ENCODE measurements around the gene BAIAP2. TPM values are rescaled to one million over a fixed set of nuclear protein-coding genes. Genes with fewer than 3 reads are reported as not detected.
"Not testable (repeated sequence)": the region's sequence is repeated elsewhere in the genome, so short reads cannot be mapped to it uniquely, and the experiment has no call there.

The BAIAP2 gene
- total RNA-seq, 1 experiment from 2014 or later, result 13.1 TPM

DNA sequence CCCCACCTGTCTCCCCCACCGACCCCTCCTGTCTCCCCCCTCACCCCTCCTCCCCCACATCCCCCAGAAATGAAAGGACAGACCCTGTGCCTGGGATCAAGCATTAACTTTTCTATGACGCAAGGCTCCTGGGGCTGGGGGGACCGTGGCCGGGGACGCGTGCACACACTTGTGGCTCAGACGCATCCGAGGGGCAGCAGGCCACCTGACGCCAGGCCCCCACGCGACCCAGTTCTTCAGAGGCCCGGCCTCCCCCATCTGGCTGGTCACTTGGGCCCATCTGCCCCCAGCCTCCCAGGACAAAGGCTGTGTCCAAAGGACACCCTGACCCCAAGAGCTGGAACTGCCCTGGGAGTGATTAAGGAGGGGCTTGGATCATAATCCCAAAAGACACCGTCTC lies 116.3 kb downstream of the BAIAP2 start:
- DNase-seq (ENCODE audit: extremely low read depth, low read depth), result no peak

DNA sequence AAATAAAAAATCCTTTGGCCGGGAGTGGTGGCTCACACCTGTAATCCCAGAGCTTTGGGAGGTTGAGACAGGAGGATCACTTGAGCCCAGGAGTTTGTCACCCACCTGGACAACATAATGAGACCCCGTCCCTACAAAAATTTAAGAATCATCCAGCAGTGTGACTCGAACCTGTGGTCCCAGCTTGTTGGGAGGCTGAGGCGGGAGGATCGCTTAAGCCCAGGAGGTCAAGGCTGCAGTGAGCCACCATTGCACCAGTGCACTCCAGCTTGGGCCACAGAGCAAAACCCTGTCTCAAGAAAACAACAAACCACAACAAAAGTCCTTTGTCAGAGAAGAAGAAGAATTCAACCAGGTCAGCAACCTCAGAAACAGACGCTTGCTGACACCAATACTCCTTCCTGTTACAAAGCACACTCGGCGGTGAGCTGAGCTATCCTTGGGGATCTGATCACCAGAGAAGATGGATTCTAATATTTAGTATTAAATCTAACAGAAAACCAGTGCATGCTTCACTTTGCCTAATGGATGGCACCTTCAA lies 117.4 kb downstream of the BAIAP2 start:
- DNase-seq (ENCODE audit: extremely low read depth, low read depth), result no peak

DNA sequence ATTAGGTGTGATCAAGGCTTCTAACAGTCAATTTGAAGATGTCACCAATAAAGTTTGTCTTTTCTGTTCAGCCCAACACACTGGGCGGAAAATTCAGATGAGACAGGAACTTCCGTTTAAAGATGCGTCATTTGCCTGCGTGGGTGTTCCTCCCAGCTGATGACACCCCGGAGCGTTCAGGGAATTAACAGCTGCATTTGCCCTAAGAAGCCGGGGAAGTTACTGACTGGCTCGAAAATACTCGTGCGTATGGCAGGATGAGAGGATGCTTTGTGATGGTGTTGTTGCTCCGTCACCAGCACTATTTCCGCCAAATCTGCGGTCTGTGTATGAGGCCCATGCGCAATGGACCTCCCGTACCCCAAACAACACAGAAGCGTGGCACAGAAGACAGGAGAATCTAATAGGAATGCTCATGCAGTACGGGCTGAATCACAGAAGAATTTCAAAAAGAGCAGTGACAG lies 118.4 kb downstream of the BAIAP2 start:
- peak; percentile 83 for DNase-seq (ENCODE audit: extremely low read depth, low read depth)

DNA sequence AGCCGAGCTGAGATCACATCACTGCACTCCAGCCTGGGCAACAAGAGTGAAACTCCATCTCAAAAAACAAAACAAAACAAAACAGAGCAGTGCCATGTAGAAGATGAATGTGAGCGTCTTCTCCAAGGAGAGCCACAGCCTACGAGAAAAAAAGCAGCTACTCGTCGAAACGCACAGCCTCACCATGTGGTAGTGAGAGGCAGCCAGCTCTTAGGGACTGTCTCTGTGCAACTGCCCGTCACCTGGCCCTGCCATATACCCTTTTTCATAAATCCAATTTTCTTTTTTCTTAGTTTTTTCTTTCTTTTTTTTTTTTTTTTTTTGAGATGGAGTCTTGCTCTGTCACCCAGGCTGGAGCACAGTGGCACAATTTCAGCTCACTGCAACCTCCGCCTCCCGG lies 119.1 kb downstream of the BAIAP2 start:
- DNase-seq (ENCODE audit: extremely low read depth, low read depth), result not testable (repeated sequence)

DNA sequence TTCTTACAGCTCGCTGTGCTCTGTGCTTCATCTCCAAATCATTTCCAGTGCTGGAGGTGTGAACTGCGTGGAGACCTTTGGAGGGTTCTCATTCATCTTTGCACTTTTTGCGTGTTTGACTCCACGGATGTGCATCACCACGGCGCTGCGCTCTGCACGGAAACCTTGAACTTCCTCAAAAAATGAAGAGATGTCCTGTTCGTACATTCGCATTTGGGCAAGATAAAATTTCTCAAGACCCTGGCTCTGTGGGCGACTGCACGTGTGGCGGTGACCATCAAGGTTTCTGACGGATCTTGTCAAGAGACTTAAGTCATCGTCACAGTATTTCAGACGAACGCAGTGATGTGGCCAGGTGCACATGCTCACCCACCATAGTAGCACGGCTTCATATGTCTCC lies 120.0 kb downstream of the BAIAP2 start:
- no peak for DNase-seq (ENCODE audit: extremely low read depth, low read depth)

DNA sequence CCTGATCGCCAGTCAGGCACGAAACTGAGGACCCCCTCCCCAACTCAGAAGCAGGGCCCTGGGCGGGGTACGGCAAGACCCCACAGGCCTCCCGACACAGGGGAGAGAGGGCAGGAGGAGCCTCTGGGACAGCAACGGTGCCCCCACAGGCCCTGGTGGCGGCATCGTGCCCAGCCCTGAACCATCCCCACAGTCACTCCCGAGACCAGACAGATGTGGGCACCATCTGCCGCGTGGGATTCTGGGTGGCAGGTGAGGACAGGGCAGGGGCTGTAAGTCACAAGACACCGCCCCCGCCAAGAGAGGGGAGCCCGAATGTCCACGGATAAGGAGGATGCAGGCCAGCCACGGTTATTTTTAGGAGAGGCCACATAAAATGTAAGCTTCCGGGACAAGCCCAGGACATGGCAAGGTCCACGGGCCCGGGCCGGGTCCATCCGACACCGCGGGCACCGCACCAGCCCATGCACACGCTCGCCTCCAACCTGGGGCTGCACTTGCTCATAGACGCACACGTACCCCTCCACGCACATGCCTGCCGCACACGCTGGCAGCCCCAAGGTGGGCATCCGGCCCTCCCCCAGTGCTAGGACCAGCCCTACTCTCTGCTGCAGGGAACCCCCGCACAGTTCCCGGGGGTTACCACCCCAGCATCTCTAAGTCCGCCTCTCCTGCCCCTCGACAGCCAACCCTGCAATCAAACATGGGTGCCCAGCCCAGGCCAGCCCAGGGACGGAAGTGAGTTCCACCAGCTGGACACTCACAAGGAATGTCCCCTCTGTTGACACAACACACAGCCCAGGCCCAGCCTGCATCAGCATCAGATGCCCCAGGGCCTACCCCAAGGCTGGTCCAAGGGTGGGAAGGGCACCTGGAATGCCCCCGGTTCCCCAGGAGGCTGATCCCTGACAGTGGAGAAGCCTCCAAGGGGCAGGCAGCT lies 122.2 kb downstream of the BAIAP2 start:
- no peak for DNase-seq (ENCODE audit: extremely low read depth, low read depth)

- DNase-seq (ENCODE audit: extremely low read depth, low read depth), result no peak
Measured at GRCh38 chr17:81157848-81158687, 123.1 kb downstream of the BAIAP2 start.

DNA sequence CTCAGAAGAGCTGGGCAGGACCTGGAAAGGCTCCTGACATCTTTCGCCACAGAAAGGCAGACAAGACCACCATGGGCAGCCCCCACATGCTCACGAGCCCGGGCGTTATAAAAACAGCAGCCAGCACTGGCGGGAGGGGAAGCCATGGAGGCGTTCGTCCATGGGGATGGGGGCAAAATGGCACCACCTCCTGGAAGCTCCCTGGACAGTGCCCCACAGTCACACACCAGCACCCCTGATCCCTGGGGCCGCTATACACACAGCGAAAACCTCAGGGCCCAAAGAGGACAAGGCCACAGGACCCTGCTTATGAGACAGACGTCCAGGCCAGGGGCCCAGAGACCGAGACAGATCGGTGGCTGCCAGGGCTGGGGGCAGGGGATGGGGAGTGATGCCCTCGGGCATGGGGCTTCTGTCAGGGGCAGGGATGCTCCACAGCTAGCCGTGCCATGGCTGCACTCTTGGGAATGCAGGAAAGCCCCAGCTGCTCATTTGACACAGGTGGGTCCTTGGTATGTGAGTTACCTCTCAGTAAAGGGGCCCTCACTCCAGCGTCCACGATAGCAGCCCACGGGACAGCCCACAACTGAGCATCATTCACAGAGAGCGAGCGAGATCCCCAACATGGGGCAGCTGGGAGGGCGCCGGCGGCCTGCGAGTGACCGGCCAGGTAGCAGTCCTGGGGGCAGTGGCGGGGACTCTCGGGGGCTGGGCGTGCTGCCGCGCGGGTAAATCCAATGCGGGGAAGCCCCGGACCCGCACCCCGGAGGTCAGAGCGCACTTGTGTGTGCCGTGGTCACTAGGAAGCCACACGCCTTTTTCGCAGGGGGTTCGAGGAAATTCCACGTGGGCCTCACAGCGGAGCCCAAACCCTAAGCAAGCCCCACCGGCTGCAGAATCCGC lies 124.0 kb downstream of the BAIAP2 start:
- no peak for DNase-seq (ENCODE audit: extremely low read depth, low read depth)

- DNase-seq (ENCODE audit: extremely low read depth, low read depth), result no peak
Measured at GRCh38 chr17:81159611-81160265, 124.8 kb downstream of the BAIAP2 start.

- DNase-seq (ENCODE audit: extremely low read depth, low read depth), result no peak
Measured at GRCh38 chr17:81160306-81160705, 125.4 kb downstream of the BAIAP2 start.

- DNase-seq (ENCODE audit: extremely low read depth, low read depth), result no peak
Measured at GRCh38 chr17:81160747-81161453, 125.9 kb downstream of the BAIAP2 start.

DNA sequence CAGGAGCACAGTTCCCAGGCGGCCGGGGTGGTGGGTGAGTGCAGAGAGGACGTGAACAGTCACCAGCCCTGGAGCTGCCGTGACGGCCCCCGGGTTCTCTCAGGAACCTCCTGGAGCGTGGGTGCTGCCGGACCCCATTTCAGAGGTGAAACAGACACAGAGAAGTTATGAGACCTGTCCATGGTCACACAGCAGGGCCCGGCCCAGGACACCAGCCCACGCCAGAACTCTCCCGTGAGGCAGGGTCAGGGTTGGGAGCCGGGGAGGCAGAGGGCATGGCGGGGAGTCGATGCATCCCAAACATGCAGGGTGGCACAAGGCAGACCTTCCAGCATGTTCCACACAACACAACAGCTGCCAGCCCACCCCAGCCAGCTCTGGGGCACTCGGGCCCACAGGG lies 126.6 kb downstream of the BAIAP2 start:
- DNase-seq (ENCODE audit: extremely low read depth, low read depth), result no peak

- no peak for DNase-seq (ENCODE audit: extremely low read depth, low read depth)
Measured at GRCh38 chr17:81161972-81162371, 127.0 kb downstream of the BAIAP2 start.

- no peak for DNase-seq (ENCODE audit: extremely low read depth, low read depth)
Measured at GRCh38 chr17:81162491-81162890, 127.5 kb downstream of the BAIAP2 start.

GRCh38 chr17:81163051-81163695 lies 128.2 kb downstream of the BAIAP2 start:
- no peak for DNase-seq (ENCODE audit: extremely low read depth, low read depth)

GRCh38 chr17:81163703-81164370 lies 128.9 kb downstream of the BAIAP2 start:
- DNase-seq (ENCODE audit: extremely low read depth, low read depth), result no peak

DNA sequence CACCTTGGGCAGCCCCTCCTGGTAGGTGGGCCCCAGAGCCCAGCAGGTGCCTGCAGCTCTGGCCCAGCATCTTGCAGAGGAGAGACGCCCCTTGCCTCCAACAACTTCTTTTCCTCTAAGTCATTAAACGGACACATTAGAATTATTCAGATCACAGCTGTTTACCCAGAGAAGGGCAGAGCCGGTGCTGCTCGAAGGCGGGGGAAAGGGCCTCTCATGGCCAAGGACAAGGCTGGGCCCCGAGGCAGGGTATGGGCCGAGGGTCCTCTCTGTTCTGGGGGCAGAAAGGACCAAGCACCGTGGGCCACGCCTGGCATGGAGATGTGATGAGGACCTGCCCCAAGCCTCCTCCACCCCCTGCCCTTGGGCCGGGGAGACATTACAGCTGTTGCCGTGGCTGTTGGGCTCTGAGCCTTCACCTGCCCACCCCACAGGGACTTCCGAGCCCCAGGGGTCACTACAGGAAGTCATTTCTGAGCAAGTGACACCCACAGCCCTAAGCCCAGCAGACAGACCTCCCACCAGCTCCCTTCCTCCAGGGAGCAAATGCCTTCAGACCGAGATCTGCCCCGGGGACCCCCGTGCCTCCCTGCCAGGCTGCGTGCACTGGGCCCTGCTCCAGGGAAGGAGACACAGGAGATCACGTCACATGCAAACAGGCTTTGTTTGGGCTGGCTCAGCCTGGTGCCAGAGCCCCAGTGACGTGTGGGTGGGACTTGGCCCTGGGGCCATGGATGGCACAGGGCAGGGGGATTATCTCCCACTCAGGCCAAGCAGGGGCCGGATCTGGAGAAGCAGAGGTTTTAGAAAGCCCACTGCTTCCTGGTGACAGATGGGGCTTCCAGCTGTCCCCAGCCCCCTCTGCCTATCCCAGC lies 129.7 kb downstream of the BAIAP2 start:
- no peak for DNase-seq (ENCODE audit: extremely low read depth, low read depth)
